H1 (cell line): ENCODE results near the gene KLRK1. TPM values are rescaled to one million over a fixed set of nuclear protein-coding genes. Genes with fewer than 3 reads are reported as not detected.
"Not testable (repeated sequence)": the region's sequence is repeated elsewhere in the genome, so short reads cannot be mapped to it uniquely, and the experiment has no call there.

Source experiments
- CTCF ChIA-PET: fragments of 300-600 bp; sonication (Branson Sonifier 250); formaldehyde crosslinking; loops from one replicate; lab custom pipeline; 2021; ENCODE audit not compliant: partially characterized antibody; lab: Charles Lee
- POLR2A ChIA-PET: fragments of 300-600 bp; sonication (Branson Sonifier 250); formaldehyde crosslinking; loops from one replicate; lab custom pipeline; 2021; ENCODE audit warnings: inconsistent platforms; ENCODE audit not compliant: partially characterized antibody; lab: Charles Lee
- DNase-seq, 2 experiments: peaks; one replicate each; pipeline versions ENCODE4 v3.0.0 to v3.0.0-alpha.2; 2010 to 2022; ENCODE audit warnings: low spot score in 2 of 2, low read depth in 1 of 2, mixed read lengths in 1 of 2
- FAIRE-seq: peaks from 2 replicates; lab custom pipeline; 2011; peaks lifted over from hg19 to GRCh38; lab: Jason Lieb, UNC
- H2AFZ ChIP-seq: 2 replicates; pipeline ENCODE4 v1.8.1; 2012; ENCODE audit warnings: low read length, inconsistent platforms
- H2AK5ac ChIP-seq: 2 replicates; pipeline ENCODE4 v1.6.1; 2013; ENCODE audit warnings: low read depth, low read length
- H2BK120ac ChIP-seq: replicated peaks from 2 replicates; pipeline ENCODE3; 2013; ENCODE audit warnings: low read depth, low read length, inconsistent platforms
- H2BK12ac ChIP-seq: 2 replicates; pipeline ENCODE4 v1.6.1; 2013; ENCODE audit warnings: low read depth, low read length
- H2BK15ac ChIP-seq: 2 replicates; pipeline ENCODE4 v1.6.1; 2013; ENCODE audit warnings: low read length
- H2BK20ac ChIP-seq: 2 replicates; pipeline ENCODE4 v1.6.1; 2013; ENCODE audit warnings: low read length
- H2BK5ac ChIP-seq: 2 replicates; pipeline ENCODE4 v1.6.1; 2013; ENCODE audit warnings: low read depth, low read length
- H3K14ac ChIP-seq: 2 replicates; pipeline ENCODE4 v1.6.1; 2013; ENCODE audit warnings: inconsistent platforms; ENCODE audit not compliant: insufficient read length
- H3K18ac ChIP-seq: 2 replicates; pipeline ENCODE4 v1.6.1; 2013; ENCODE audit warnings: low read length; ENCODE audit errors: extremely low read depth
- H3K23ac ChIP-seq: 2 replicates; pipeline ENCODE4 v1.6.1; 2013; ENCODE audit warnings: inconsistent platforms; ENCODE audit not compliant: insufficient read length
- H3K23me2 ChIP-seq: 2 replicates; pipeline ENCODE4 v1.6.1; 2013; ENCODE audit warnings: low read depth, low read length
- H3K27ac ChIP-seq: 2 replicates; pipeline ENCODE4 v1.6.1; 2011; ENCODE audit warnings: low read depth, low read length, inconsistent platforms
- H3K27me3 ChIP-seq, 4 experiments: replicated peaks in 1 of 4; 1 replicate in 1 of 4; 2 replicates in 3 of 4; pipeline versions ENCODE4 v1.6.1 to v1.8.1; 2011 to 2013; ENCODE audit warnings: low read length in 3 of 4, mild to moderate bottlenecking in 3 of 4, inconsistent platforms in 2 of 4, mixed read lengths in 2 of 4, moderate library complexity in 1 of 4; ENCODE audit not compliant: control insufficient read depth in 3 of 4, insufficient read depth in 3 of 4; ENCODE audit errors: extremely low read depth in 1 of 4
- H3K36me3 ChIP-seq, 4 experiments: 2 replicates each; pipeline versions ENCODE4 v1.6.1 to v1.8.1; 2011 to 2013; ENCODE audit warnings: mild to moderate bottlenecking in 4 of 4, low read length in 3 of 4, moderate library complexity in 2 of 4, control low read depth in 1 of 4, inconsistent platforms in 1 of 4; ENCODE audit not compliant: insufficient read depth in 4 of 4, control insufficient read depth in 2 of 4
- H3K4ac ChIP-seq: replicated peaks from 2 replicates; pipeline ENCODE3; 2013; ENCODE audit warnings: low read length, low read depth, mixed read lengths, inconsistent platforms; ENCODE audit not compliant: insufficient read length
- H3K4me1 ChIP-seq, 4 experiments: replicated peaks in 1 of 4; 1 replicate in 1 of 4; 2 replicates in 3 of 4; pipeline versions ENCODE4 v1.6.1 to v1.8.1; 2011 to 2013; ENCODE audit warnings: low read length in 3 of 4, inconsistent platforms in 2 of 4, mixed read lengths in 1 of 4; ENCODE audit not compliant: insufficient read depth in 4 of 4, control insufficient read depth in 3 of 4
- H3K4me2 ChIP-seq, 2 experiments: 2 replicates each; pipeline versions ENCODE4 v1.6.1 to v1.8.1; 2011 to 2013; ENCODE audit warnings: low read depth in 2 of 2, low read length in 2 of 2, control low read depth in 1 of 2, inconsistent platforms in 1 of 2, mild to moderate bottlenecking in 1 of 2; ENCODE audit not compliant: insufficient read depth in 1 of 2
- H3K4me3 ChIP-seq, 4 experiments: fragments of 200-600, 300-600 bp in 1 of 4; sonication (generic), shearing (Covaris generic), sonication (Bioruptor Twin) in 1 of 4; 2 replicates each; pipeline versions ENCODE4 v1.5.1 to v1.8.1; 2011 to 2016; ENCODE audit warnings: low read length in 4 of 4, low read depth in 3 of 4, control low read depth in 2 of 4, inconsistent platforms in 2 of 4, mild to moderate bottlenecking in 2 of 4, mixed read lengths in 1 of 4, moderate library complexity in 1 of 4; ENCODE audit not compliant: insufficient read depth in 2 of 4; ENCODE audit errors: extremely low read depth in 1 of 4
- H3K56ac ChIP-seq: replicated peaks from 2 replicates; pipeline ENCODE3; 2013; ENCODE audit warnings: low read depth, mild to moderate bottlenecking, mixed read lengths, low read length, inconsistent platforms; ENCODE audit not compliant: insufficient read length
- H3K79me1 ChIP-seq: 2 replicates; pipeline ENCODE4 v1.6.1; 2013; ENCODE audit warnings: low read depth, low read length, control low read depth
- H3K79me2 ChIP-seq, 2 experiments: 2 replicates each; pipeline versions ENCODE4 v1.6.1 to v1.8.1; 2012 to 2013; ENCODE audit warnings: low read length in 2 of 2, mild to moderate bottlenecking in 2 of 2, inconsistent platforms in 1 of 2; ENCODE audit not compliant: insufficient read depth in 2 of 2, control insufficient read depth in 1 of 2
- H3K9ac ChIP-seq, 4 experiments: replicated peaks in 1 of 4; 1 replicate in 1 of 4; 2 replicates in 3 of 4; pipeline versions ENCODE4 v1.6.1 to v1.8.1; 2011 to 2013; ENCODE audit warnings: low read depth in 3 of 4, low read length in 3 of 4, control low read depth in 2 of 4, mild to moderate bottlenecking in 2 of 4, moderate library complexity in 2 of 4, inconsistent platforms in 1 of 4; ENCODE audit errors: extremely low read depth in 1 of 4
- H3K9me3 ChIP-seq, 2 experiments: 2 replicates each; pipeline versions ENCODE4 v1.6.1 to v1.8.1; 2012 to 2013; ENCODE audit warnings: mild to moderate bottlenecking in 2 of 2, moderate library complexity in 2 of 2, control low read depth in 1 of 2, inconsistent platforms in 1 of 2, low read depth in 1 of 2, low read length in 1 of 2, mixed read lengths in 1 of 2; ENCODE audit not compliant: insufficient read depth in 2 of 2
- H4K20me1 ChIP-seq, 2 experiments: replicated peaks in 1 of 2; 2 replicates each; pipeline versions ENCODE3 to v1.8.1; 2011 to 2013; ENCODE audit warnings: inconsistent platforms in 2 of 2, low read length in 2 of 2, mild to moderate bottlenecking in 1 of 2; ENCODE audit not compliant: insufficient read depth in 2 of 2, control insufficient read depth in 1 of 2
- H4K5ac ChIP-seq: 2 replicates; pipeline ENCODE4 v1.6.1; 2013; ENCODE audit warnings: low read length, low read depth, mixed read lengths, inconsistent platforms; ENCODE audit not compliant: insufficient read length
- H4K8ac ChIP-seq: 2 replicates; pipeline ENCODE4 v1.8.0; 2013; ENCODE audit warnings: mild to moderate bottlenecking, moderate library complexity, low read length, inconsistent platforms; ENCODE audit not compliant: insufficient read depth; ENCODE audit errors: extremely low read depth
- H4K91ac ChIP-seq: replicated peaks from 2 replicates; pipeline ENCODE3; 2013; ENCODE audit warnings: low read length, mixed read lengths, inconsistent platforms; ENCODE audit not compliant: insufficient read length
- WGBS, 2 experiments: shearing (Covaris generic) in 1 of 2; methylation state at CpG; one replicate each; pipeline versions ENCODE4 v1.1.6 to v1.1.7; 2013 to 2015; ENCODE audit warnings: low lambda C conversion rate in 2 of 2, mixed read lengths in 2 of 2, inconsistent platforms in 1 of 2, low coverage in 1 of 2, missing lambda C conversion rate in 1 of 2; ENCODE audit not compliant: insufficient replicate concordance in 2 of 2, insufficient coverage in 1 of 2, insufficient read length in 1 of 2; ENCODE audit errors: extremely low coverage in 1 of 2, missing lambda C conversion rate in 1 of 2; 5-methylcytosine and 5-hydroxymethylcytosine counted together
- polyA plus RNA-seq, 7 experiments: library from polyadenylated mRNA; depleted of rRNA in 3 of 7; stranded (reverse) in 5 of 7; unstranded in 2 of 7; fragments of >200 nt in 5 of 7; fragments of 200-250 nt in 2 of 7; gene quantifications; 1 replicate in 5 of 7; 2 replicates in 1 of 7; 4 replicates in 1 of 7; pipeline versions ENCODE4 v1.2.1 to v1.2.3, GENCODE V29; 2011 to 2013; ENCODE audit warnings: missing spikeins in 2 of 7, mixed read lengths in 2 of 7
- total RNA-seq: library from RNA; stranded (reverse); fragmentation: NEBNext Ultra II Directional; extraction: Animal tissue kit (Norgen Biotek cat#: 25700); gene quantifications from 2 replicates; pipeline ENCODE4 v1.2.1, GENCODE V29; 2021

KLRK1 gene
- total and polyA plus RNA-seq, 2 of the 8 experiments (the other 6 are each of a cell fraction or from before 2014, with no cell fraction given), result not detected

DNA sequence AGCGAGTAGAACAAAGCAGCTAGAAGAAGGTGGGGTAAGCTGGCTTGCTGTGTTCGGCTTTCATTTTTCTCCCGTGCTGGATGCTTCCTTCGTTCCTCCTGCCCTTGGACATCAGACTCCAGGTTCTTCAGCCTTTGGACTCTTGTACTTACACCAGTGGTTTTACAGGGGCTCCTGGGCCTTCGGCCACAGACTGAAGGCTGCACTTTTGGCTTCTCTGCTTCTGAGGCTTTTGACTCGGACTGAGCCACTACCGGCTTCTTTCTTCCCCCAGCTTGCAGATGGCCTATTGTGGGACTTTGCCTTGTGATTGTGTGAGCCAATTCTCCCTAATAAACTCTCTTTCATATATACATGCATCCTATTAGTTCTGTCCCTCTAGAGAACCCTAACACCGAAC is 36.1 kb upstream of the KLRK1 start:
- H2BK20ac ChIP-seq, H3K27me3 ChIP-seq, H3K18ac ChIP-seq, DNase-seq, H2BK120ac ChIP-seq, H3K4me3 ChIP-seq, POLR2A ChIA-PET, H3K79me1 ChIP-seq, H3K36me3 ChIP-seq, H2BK15ac ChIP-seq, H3K4me1 ChIP-seq, H2BK5ac ChIP-seq, H3K14ac ChIP-seq, H2BK12ac ChIP-seq, H3K23ac ChIP-seq, CTCF ChIA-PET, H3K4me2 ChIP-seq, H3K9me3 ChIP-seq, H3K56ac ChIP-seq, FAIRE-seq, H4K20me1 ChIP-seq, H2AFZ ChIP-seq, H4K8ac ChIP-seq, H3K9ac ChIP-seq, H3K4ac ChIP-seq, H4K91ac ChIP-seq, H3K79me2 ChIP-seq, H2AK5ac ChIP-seq, H3K27ac ChIP-seq, H3K23me2 ChIP-seq, H4K5ac ChIP-seq: not testable (repeated sequence)
- WGBS, 2 experiments, result 81% methylated on average over 5 of the region's 8 CpGs; no CpG with 5 or more reads in 1 of the 2 experiments

- WGBS, 2 experiments, result 81% methylated on average over 1 of the region's 1 CpG; no CpG with 5 or more reads in 1 of the 2 experiments
Observed at GRCh38 chr12:10424260-10424899, 34.5 kb upstream of the KLRK1 start.

More at GRCh38 chr12:10424260-10424899, 34.5 kb upstream of the KLRK1 start:
- H2BK12ac ChIP-seq, H3K79me2 ChIP-seq, H2AK5ac ChIP-seq, H4K8ac ChIP-seq, H3K4me1 ChIP-seq, H3K9ac ChIP-seq, H3K27me3 ChIP-seq, DNase-seq, H3K56ac ChIP-seq, H3K9me3 ChIP-seq, H4K20me1 ChIP-seq, H3K23me2 ChIP-seq, H2BK120ac ChIP-seq, H3K14ac ChIP-seq, H4K91ac ChIP-seq, CTCF ChIA-PET, H3K4me3 ChIP-seq, H3K18ac ChIP-seq, FAIRE-seq, H3K79me1 ChIP-seq, H2BK20ac ChIP-seq, H3K36me3 ChIP-seq, H3K4ac ChIP-seq, H2BK15ac ChIP-seq, H3K27ac ChIP-seq, H3K4me2 ChIP-seq, H2AFZ ChIP-seq, H3K23ac ChIP-seq, H4K5ac ChIP-seq, H2BK5ac ChIP-seq, POLR2A ChIA-PET: not testable (repeated sequence)
